Activated CD4-positive, alpha-beta T cell treated with anti-CD3 and anti-CD28 coated beads for 48 hours (primary cell): ENCODE results near the gene TUBA4A.
"Not testable (repeated sequence)": the region's sequence is repeated elsewhere in the genome, so short reads cannot be mapped to it uniquely, and the experiment has no call there.

Experiments
- DNase-seq: peaks from one replicate; pipeline ENCODE4 v3.0.0-alpha.2; 2020

Gene TUBA4A

GRCh38 chr2:219266886-219267285, 13.2 kb upstream of the TUBA4A start:
- no peak for DNase-seq

GRCh38 chr2:219266232-219266631, 12.5 kb upstream of the TUBA4A start:
- DNase-seq = no peak

- no peak for DNase-seq
Observed at GRCh38 chr2:219261024-219261855, 7.5 kb upstream of the TUBA4A start.

GRCh38 chr2:219258942-219259341, 5.2 kb upstream of the TUBA4A start:
- DNase-seq = not testable (repeated sequence)

- DNase-seq = peak; percentile 51
Observed at GRCh38 chr2:219254590-219255201, 978 bp upstream of the TUBA4A start.

- peak; percentile 65 for DNase-seq
Observed at GRCh38 chr2:219252900-219253752, 592 bp downstream of the TUBA4A start, which contains the start of gene TUBA4B. TSS of gene TUBA4B (plus strand) at chr2:219253243. CDS start at chr2:219253408, 165 bp downstream.

- no peak for DNase-seq
Observed at GRCh38 chr2:219252570-219252899, 1.2 kb downstream of the TUBA4A start.

GRCh38 chr2:219252084-219252483, 1.6 kb downstream of the TUBA4A start:
- DNase-seq = peak; percentile 46

- DNase-seq = no peak
Observed at GRCh38 chr2:219251656-219252055, 2.1 kb downstream of the TUBA4A start.

GRCh38 chr2:219250049-219250781, 3.5 kb downstream of the TUBA4A start:
- DNase-seq = no peak

GRCh38 chr2:219249203-219249980, 4.3 kb downstream of the TUBA4A start:
- peak; percentile 51 for DNase-seq

GRCh38 chr2:219248845-219249202, 4.9 kb downstream of the TUBA4A start:
- no peak for DNase-seq

- DNase-seq = peak; percentile 70
Observed at GRCh38 chr2:219247678-219248642, 5.8 kb downstream of the TUBA4A start.

GRCh38 chr2:219246559-219246958, 7.2 kb downstream of the TUBA4A start:
- no peak for DNase-seq

GRCh38 chr2:219245899-219246230, 7.9 kb downstream of the TUBA4A start:
- peak; percentile 40 for DNase-seq

- peak; percentile 93 for DNase-seq
Observed at GRCh38 chr2:219245148-219245898, 8.4 kb downstream of the TUBA4A start, which contains the start of the genes GLB1L and STK16. TSS of gene GLB1L (minus strand) at chr2:219245444. CDS start at chr2:219243573, 1,871 bp downstream. TSS of gene STK16 (plus strand) at chr2:219245479. CDS start at chr2:219246000, 521 bp downstream.

GRCh38 chr2:219244789-219245147, 8.9 kb downstream of the TUBA4A start:
- DNase-seq = no peak

GRCh38 chr2:219243291-219243761, 10.4 kb downstream of the TUBA4A start:
- DNase-seq = no peak

- DNase-seq = no peak
Observed at GRCh38 chr2:219234331-219234730, 19.4 kb downstream of the TUBA4A start.

- peak; percentile 78 for DNase-seq
Observed at GRCh38 chr2:219230059-219230540, 23.6 kb downstream of the TUBA4A start.
